Erythroblast (primary cell): Measurements from ENCODE around the gene MXD4.

Experiments
- GATA1 ChIP-seq: IDR thresholded peaks from 2 replicates; pipeline ENCODE4 v1.6.1; 2011; ENCODE audit warnings: low read depth, mild to moderate bottlenecking, control low read depth, low read length, moderate library complexity
- POLR2A ChIP-seq: IDR thresholded peaks from 2 replicates; pipeline ENCODE4 v1.6.1; 2011; ENCODE audit warnings: mild to moderate bottlenecking, low read length

- no peak for TF ChIP-seq POLR2A
- TF ChIP-seq GATA1: no peak
These were observed 44.2 kb downstream of the MXD4 start for GRCh38 chr4:2217726-2218125.
